ENCODE data around the gene CLASP2.

Gene CLASP2

DNA sequence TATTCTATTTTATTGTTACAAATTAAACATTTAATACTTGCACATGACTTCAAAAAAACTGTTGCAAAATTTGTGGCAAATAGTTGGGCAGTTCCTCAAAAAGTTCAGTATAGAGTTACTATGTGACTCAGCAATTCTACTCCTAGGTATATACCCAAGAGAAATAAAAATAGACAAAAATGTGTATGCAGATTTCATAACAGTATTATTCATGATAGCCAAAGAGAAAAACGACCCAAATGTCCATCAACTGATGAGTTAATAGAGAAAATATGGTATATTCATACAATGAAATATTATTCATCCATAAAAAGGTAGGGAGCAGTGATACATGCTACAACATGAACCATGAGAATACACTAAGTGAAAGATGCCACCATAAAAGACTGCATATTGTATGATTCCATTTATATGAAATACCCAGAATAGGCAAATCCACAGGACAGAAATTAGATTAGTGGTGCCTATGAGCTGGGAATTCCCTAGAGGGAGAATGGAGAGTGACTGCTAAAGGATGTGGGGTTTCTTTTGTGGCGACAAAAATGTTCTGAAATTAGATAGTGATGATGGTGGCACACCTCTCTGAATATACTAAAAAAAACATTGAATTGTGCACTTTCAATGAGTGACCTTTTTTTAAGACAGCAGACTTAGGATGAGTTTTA lies 31.6 kb upstream of the CLASP2 start:
- CTCF ChIA-PET: interaction anchor here (4.2 kb wide), 1 partner anchor 26 kb away, joined by 22 read pairs; no protein-coding TSS in a partner anchor
- POLR2A ChIA-PET: no interaction called here
- TF ChIP-seq, protein P1, sequence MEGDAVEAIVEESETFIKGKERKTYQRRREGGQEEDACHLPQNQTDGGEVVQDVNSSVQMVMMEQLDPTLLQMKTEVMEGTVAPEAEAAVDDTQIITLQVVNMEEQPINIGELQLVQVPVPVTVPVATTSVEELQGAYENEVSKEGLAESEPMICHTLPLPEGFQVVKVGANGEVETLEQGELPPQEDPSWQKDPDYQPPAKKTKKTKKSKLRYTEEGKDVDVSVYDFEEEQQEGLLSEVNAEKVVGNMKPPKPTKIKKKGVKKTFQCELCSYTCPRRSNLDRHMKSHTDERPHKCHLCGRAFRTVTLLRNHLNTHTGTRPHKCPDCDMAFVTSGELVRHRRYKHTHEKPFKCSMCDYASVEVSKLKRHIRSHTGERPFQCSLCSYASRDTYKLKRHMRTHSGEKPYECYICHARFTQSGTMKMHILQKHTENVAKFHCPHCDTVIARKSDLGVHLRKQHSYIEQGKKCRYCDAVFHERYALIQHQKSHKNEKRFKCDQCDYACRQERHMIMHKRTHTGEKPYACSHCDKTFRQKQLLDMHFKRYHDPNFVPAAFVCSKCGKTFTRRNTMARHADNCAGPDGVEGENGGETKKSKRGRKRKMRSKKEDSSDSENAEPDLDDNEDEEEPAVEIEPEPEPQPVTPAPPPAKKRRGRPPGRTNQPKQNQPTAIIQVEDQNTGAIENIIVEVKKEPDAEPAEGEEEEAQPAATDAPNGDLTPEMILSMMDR (IDR thresholded peaks at IDR 0.05; ENCODE audit: insufficient read depth, low read length, missing control alignments): no peak
- H3K4me3 ChIP-seq (ENCODE audit: low read depth, low read length): no peak overlapping the region
- no peak for DNase-seq (ENCODE audit: low read depth, low spot score)

DNA sequence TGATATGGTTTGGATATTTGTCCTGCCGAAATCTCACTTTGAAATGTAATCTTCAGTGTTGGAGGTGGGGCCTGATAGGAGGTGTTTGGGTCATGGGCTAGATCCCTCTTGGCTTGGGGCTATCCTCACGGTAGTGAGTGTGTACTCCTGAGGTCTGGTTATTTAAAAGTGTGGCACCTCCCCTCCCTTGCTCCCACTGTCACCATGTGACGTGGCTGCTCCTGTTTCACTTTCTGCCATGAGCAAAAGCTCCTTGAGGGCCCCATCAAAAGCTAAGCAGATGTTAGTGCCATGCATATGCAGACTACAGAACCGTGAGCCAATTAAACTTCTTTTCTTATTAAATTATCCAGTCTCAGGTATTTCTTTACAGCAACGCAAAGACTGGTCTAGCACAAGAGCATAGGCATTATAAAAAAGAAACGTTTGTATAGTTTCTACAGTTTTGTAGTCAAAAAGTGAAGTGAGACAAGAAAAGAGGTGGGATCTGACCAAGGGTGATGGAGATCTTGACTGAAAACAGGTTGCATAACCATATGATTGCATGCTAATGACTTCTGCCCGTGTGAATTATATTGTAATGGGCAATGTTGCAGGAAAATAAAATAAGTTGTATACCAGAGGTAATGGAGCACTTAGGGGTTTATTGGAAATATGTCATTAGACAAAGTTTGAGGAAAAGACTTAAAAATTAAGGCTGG lies 28.5 kb upstream of the CLASP2 start:
- CTCF ChIA-PET: interaction anchor here (1.6 to 4.2 kb wide), 2 partner anchors 13 to 29 kb away, joined by 3 to 22 read pairs; no protein-coding TSS in a partner anchor

DNA sequence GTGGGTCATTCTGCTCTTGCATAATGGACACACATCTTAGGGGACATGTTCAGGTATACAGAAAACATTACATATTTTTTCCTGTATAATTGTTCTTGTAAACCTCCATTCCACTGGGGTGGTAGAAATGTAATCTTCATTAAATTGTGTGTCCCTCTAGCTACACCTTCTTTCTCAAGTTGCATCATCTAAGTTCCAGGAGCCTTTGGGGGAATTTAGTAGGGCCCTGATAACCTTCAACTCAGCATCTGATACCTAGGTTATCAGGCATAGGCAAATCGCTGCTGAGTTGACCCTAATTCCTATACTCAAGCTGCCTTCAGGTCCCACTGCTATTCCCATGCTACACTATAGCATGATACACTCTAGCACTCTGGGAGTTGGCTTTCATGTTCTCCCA lies 19.1 kb upstream of the CLASP2 start:
- POLR2A ChIA-PET: no interaction called here
- no peak for DNase-seq (ENCODE audit: low read depth, low spot score)
- CTCF ChIA-PET: no interaction called here
- TF ChIP-seq, protein P1 (IDR thresholded peaks at IDR 0.05; ENCODE audit: insufficient read depth, low read length, missing control alignments): no peak
- H3K4me3 ChIP-seq (ENCODE audit: low read depth, low read length): no peak overlapping the region

More for the DNA sequence above, 28.5 kb upstream of the CLASP2 start:
- no peak for DNase-seq (ENCODE audit: low read depth, low spot score)
- POLR2A ChIA-PET: no interaction called here
- TF ChIP-seq, protein P1 (IDR thresholded peaks at IDR 0.05; ENCODE audit: insufficient read depth, low read length, missing control alignments): no peak
- no peak overlapping the region for H3K4me3 ChIP-seq (ENCODE audit: low read depth, low read length)

DNA sequence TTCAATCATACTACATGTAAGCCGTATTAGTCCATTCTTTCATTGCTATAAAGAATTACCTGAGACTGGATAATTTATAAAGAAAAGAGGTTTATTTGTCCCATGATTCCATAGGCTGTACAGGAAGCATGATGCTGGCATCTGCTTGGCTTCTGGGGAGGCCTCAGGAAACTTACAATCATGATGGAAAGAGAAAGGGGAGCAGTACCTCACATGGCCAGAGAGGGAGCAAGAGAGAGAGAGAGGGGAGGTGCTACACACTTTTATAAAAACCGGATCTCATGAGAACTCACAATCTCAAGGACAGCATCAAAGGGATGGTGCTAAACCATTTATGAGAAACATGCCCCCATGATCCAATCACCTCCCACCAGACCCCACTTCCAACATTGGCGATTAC lies 14.3 kb upstream of the CLASP2 start:
- no peak for DNase-seq (ENCODE audit: low read depth, low spot score)
- POLR2A ChIA-PET: no interaction called here
- CTCF ChIA-PET: no interaction called here
- TF ChIP-seq, protein P1 (IDR thresholded peaks at IDR 0.05; ENCODE audit: insufficient read depth, low read length, missing control alignments): no peak
- no peak overlapping the region for H3K4me3 ChIP-seq (ENCODE audit: low read depth, low read length)

DNA sequence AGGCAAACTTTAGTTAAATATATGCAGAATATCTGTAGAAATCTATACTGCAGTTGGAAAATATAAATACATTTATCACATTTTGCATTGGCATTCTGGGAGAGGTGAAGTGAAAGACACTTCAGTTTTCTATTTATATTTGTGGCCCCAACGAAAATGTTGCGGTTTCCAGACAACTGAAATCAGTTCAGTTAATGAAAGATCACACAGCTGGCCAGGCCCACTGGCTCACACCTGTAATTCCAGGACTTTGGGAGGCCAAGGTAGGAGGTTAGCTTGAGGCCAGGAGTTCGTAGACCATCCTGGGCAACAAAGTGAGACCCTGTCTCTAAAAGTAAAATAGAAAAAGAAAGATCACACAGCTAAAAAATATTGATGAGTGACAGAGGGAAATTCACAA lies 11.9 kb upstream of the CLASP2 start:
- ChIA-PET POLR2A (no interaction called here), CTCF (no interaction called here)
- DNase-seq (ENCODE audit: low read depth, low spot score): no peak
- TF ChIP-seq, protein P1 (IDR thresholded peaks at IDR 0.05; ENCODE audit: insufficient read depth, low read length, missing control alignments): no peak
- no peak overlapping the region for H3K4me3 ChIP-seq (ENCODE audit: low read depth, low read length)

DNA sequence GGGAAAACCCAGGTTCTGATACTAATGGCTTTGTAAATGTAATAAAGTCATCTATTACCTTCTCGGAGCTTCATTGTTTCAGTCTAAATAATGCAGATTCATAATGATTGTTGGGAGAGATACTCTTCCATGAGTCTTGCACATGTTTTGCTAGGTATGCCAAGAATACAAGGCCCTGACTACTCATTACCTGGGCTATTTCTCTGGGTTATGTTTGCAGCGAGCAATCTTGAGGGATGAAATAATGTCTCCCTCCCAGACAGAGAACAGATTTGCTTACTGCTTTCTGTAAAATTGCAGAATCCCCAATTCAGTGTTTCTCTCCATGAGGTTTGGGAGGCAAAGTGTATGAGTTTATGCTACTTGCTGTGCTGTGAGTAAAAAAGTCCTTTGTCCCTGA lies 6.2 kb upstream of the CLASP2 start:
- TF ChIP-seq, protein P1 (IDR thresholded peaks at IDR 0.05; ENCODE audit: insufficient read depth, low read length, missing control alignments): no peak
- no peak for DNase-seq (ENCODE audit: low read depth, low spot score)
- POLR2A ChIA-PET: no interaction called here
- H3K4me3 ChIP-seq (ENCODE audit: low read depth, low read length): no peak overlapping the region
- CTCF ChIA-PET: no interaction called here
